K562 (cell line): ENCODE data around the gene IFT81. TPM values are rescaled to one million over a fixed set of nuclear protein-coding genes. Genes with fewer than 3 reads are reported as not detected.

Source experiments
- ADNP ChIP-seq: fragments of 200-800 bp; sonication (Bioruptor generic); IDR thresholded peaks from 2 replicates; pipeline ENCODE4 v1.6.1; 2016; ENCODE audit warnings: missing genetic modification characterization, missing compliant biosample characterization
- BRF1 ChIP-seq: IDR thresholded peaks from 3 replicates; pipeline ENCODE4 v1.6.1; 2011; ENCODE audit warnings: borderline replicate concordance, mild to moderate bottlenecking; ENCODE audit not compliant: insufficient read length; ENCODE audit errors: extremely low read depth
- CBFA2T3 ChIP-seq: fragments of 450-650 bp; IDR thresholded peaks from 2 replicates; pipeline ENCODE4 v1.6.1; 2017
- DACH1 ChIP-seq: fragments of 450-650 bp; IDR thresholded peaks from 2 replicates; pipeline ENCODE4 v1.6.1; 2018; ENCODE audit not compliant: partially characterized antibody
- GABPB2 ChIP-seq: fragments of 250-450 bp; sonication (Bioruptor Pico); conservative IDR thresholded peaks from 2 replicates; pipeline ENCODE4 v1.5.1; 2021; ENCODE audit warnings: mild to moderate bottlenecking
- HIVEP1 ChIP-seq: fragments of 250-450 bp; sonication (Bioruptor Pico); IDR thresholded peaks from 2 replicates; pipeline ENCODE4 v1.4.0; 2020; ENCODE audit warnings: mild to moderate bottlenecking
- JUN ChIP-seq, 2 experiments: sonication (generic) in 1 of 2; formaldehyde crosslinking in 1 of 2; IDR thresholded peaks; 2 replicates each; pipeline versions ENCODE4 v1.6.1 to v1.8.0; 2012 to 2022; ENCODE audit warnings: borderline replicate concordance in 2 of 2, mild to moderate bottlenecking in 2 of 2, improper control_type of control experiment in 1 of 2, low read depth in 1 of 2, low read length in 1 of 2, missing genetic modification reagents in 1 of 2
- KDM4B ChIP-seq, 2 experiments: fragments of 450-650 bp in 1 of 2; sonication (generic) in 1 of 2; IDR thresholded peaks; 2 replicates each; pipeline ENCODE4 v1.6.1; 2016 to 2017; ENCODE audit warnings: borderline replicate concordance in 2 of 2, antibody characterized with exemption in 1 of 2, low read depth in 1 of 2, mild to moderate bottlenecking in 1 of 2
- LEF1 ChIP-seq: fragments of 450-650 bp; IDR thresholded peaks from 2 replicates; pipeline ENCODE4 v1.6.1; 2016; ENCODE audit warnings: mild to moderate bottlenecking
- MTA3 ChIP-seq: fragments of 450-650 bp; formaldehyde crosslinking; IDR thresholded peaks from 2 replicates; pipeline ENCODE4 v1.6.1; 2017; ENCODE audit warnings: mild to moderate bottlenecking, borderline replicate concordance
- NUFIP1 ChIP-seq: fragments of 450-650 bp; IDR thresholded peaks from 2 replicates; pipeline ENCODE4 v1.6.1; 2018; ENCODE audit not compliant: partially characterized antibody
- PCBP2 ChIP-seq: fragments of 200-400 bp; formaldehyde crosslinking; IDR thresholded peaks from 2 replicates; pipeline ENCODE4 v1.6.1; 2018; ENCODE audit warnings: low read length, low read depth, mild to moderate bottlenecking, moderate library complexity; ENCODE audit not compliant: poor library complexity, severe bottlenecking
- PHF20 ChIP-seq: fragments of 450-650 bp; IDR thresholded peaks from 2 replicates; pipeline ENCODE4 v1.6.1; 2018; ENCODE audit not compliant: partially characterized antibody
- RAD21 ChIP-seq, 2 experiments: fragments of 250-450 bp in 1 of 2; fragments of 450-650 bp in 1 of 2; sonication (Bioruptor Pico) in 1 of 2; formaldehyde crosslinking in 1 of 2; IDR thresholded peaks in 1 of 2; conservative IDR thresholded peaks in 1 of 2; 2 replicates each; pipeline versions ENCODE4 v1.4.0 to v1.8.0; 2020 to 2022; ENCODE audit warnings: mild to moderate bottlenecking in 2 of 2, moderate library complexity in 1 of 2
- TEAD1 ChIP-seq, 2 experiments: fragments of 450-650 bp in 1 of 2; sonication (generic) in 1 of 2; formaldehyde crosslinking; IDR thresholded peaks; 2 replicates each; pipeline versions ENCODE4 v1.4.0 to v1.8.0; 2020 to 2022; ENCODE audit warnings: mild to moderate bottlenecking in 2 of 2, missing genetic modification reagents in 1 of 2
- ZBTB17 ChIP-seq: fragments of 450-650 bp; formaldehyde crosslinking; IDR thresholded peaks from 2 replicates; pipeline ENCODE4 v1.4.0; 2020; ENCODE audit warnings: mild to moderate bottlenecking
- ZNF644 ChIP-seq: fragments of 200-800 bp; sonication (Bioruptor generic); IDR thresholded peaks from 2 replicates; pipeline ENCODE4 v1.6.1; 2016; ENCODE audit warnings: low read depth, missing genetic modification characterization, missing compliant biosample characterization
- polyA plus RNA-seq, 8 experiments: library from polyadenylated mRNA; depleted of rRNA in 4 of 8; stranded (reverse) in 5 of 8; unstranded in 3 of 8; fragments of >200 nt; fragmentation: Nextera tagmentation in 2 of 8; fragmentation: Illumina TruSeq in 1 of 8; extraction: Ambion mirVana in 2 of 8; extraction: Trizol in 1 of 8; gene quantifications; 2 replicates each; pipeline versions ENCODE4 v1.2.1 to v1.2.3, GENCODE V29; 2011 to 2014; ENCODE audit warnings: inconsistent platforms in 1 of 8, missing spikeins in 1 of 8
- total RNA-seq, 7 experiments: library from RNA; depleted of rRNA in 6 of 7; stranded (reverse); fragments of >200 nt in 6 of 7; fragmentation: Illumina TruSeq in 2 of 7; extraction: Trizol in 2 of 7; gene quantifications; 2 replicates each; pipeline versions ENCODE4 v1.2.1 to v1.2.3, GENCODE V29; 2011 to 2021; ENCODE audit warnings: low replicate concordance in 1 of 7
- TF ChIP-seq, protein P1 (sequence below): fragments of 250-450 bp; sonication (Bioruptor Pico); IDR thresholded peaks from 2 replicates; pipeline ENCODE4 v1.9.0; 2021; ENCODE audit warnings: mild to moderate bottlenecking, inconsistent platforms
- TF ChIP-seq, protein P2 (sequence below), 2 experiments: IDR thresholded peaks; 2 replicates each; pipeline ENCODE4 v1.6.1; 2012; ENCODE audit warnings: improper control_type of control experiment in 2 of 2, low read depth in 2 of 2, low read length in 2 of 2, borderline replicate concordance in 1 of 2
- TF ChIP-seq, protein P3 (sequence below): fragments of 250-450 bp; sonication (Bioruptor Pico); IDR thresholded peaks from 2 replicates; pipeline ENCODE4 v1.8.0; 2022; ENCODE audit warnings: inconsistent platforms, mild to moderate bottlenecking, moderate library complexity, borderline replicate concordance

Gene IFT81
- total and polyA plus RNA-seq, 9 of the 15 experiments (the other 6 are each of a cell fraction or from before 2014, with no cell fraction given): 2.8 to 11.9 (median 7.9) TPM

GRCh38 chr12:110079477-110080400 is 44.4 kb upstream of the IFT81 start (continued):
- peak; percentile 70 for TF ChIP-seq PHF20
- no peak for TF ChIP-seq GABPB2
- TF ChIP-seq, protein P1, sequence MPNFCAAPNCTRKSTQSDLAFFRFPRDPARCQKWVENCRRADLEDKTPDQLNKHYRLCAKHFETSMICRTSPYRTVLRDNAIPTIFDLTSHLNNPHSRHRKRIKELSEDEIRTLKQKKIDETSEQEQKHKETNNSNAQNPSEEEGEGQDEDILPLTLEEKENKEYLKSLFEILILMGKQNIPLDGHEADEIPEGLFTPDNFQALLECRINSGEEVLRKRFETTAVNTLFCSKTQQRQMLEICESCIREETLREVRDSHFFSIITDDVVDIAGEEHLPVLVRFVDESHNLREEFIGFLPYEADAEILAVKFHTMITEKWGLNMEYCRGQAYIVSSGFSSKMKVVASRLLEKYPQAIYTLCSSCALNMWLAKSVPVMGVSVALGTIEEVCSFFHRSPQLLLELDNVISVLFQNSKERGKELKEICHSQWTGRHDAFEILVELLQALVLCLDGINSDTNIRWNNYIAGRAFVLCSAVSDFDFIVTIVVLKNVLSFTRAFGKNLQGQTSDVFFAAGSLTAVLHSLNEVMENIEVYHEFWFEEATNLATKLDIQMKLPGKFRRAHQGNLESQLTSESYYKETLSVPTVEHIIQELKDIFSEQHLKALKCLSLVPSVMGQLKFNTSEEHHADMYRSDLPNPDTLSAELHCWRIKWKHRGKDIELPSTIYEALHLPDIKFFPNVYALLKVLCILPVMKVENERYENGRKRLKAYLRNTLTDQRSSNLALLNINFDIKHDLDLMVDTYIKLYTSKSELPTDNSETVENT (CRISPR knock-in tag): no peak
- TF ChIP-seq, protein P2, sequence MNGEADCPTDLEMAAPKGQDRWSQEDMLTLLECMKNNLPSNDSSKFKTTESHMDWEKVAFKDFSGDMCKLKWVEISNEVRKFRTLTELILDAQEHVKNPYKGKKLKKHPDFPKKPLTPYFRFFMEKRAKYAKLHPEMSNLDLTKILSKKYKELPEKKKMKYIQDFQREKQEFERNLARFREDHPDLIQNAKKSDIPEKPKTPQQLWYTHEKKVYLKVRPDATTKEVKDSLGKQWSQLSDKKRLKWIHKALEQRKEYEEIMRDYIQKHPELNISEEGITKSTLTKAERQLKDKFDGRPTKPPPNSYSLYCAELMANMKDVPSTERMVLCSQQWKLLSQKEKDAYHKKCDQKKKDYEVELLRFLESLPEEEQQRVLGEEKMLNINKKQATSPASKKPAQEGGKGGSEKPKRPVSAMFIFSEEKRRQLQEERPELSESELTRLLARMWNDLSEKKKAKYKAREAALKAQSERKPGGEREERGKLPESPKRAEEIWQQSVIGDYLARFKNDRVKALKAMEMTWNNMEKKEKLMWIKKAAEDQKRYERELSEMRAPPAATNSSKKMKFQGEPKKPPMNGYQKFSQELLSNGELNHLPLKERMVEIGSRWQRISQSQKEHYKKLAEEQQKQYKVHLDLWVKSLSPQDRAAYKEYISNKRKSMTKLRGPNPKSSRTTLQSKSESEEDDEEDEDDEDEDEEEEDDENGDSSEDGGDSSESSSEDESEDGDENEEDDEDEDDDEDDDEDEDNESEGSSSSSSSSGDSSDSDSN (IDR thresholded peaks at IDR 0.05; ENCODE audit: borderline replicate concordance in 1 of 2, low read depth in 2 of 2, low read length in 2 of 2): no peak
- TF ChIP-seq DACH1: no peak
- TF ChIP-seq, protein P3, sequence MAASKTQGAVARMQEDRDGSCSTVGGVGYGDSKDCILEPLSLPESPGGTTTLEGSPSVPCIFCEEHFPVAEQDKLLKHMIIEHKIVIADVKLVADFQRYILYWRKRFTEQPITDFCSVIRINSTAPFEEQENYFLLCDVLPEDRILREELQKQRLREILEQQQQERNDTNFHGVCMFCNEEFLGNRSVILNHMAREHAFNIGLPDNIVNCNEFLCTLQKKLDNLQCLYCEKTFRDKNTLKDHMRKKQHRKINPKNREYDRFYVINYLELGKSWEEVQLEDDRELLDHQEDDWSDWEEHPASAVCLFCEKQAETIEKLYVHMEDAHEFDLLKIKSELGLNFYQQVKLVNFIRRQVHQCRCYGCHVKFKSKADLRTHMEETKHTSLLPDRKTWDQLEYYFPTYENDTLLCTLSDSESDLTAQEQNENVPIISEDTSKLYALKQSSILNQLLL (CRISPR knock-in tag): no peak
- no peak; the same call in 1 of the 2 replicates for TF ChIP-seq ADNP (tag)
- TF ChIP-seq PCBP2: no peak
- peak; percentile 93 for TF ChIP-seq ZNF644
- peak; percentile 75 for TF ChIP-seq MTA3
- TF ChIP-seq RAD21 (CRISPR knock-in tag; conservative IDR thresholded peaks at IDR 0.05 in 1 of 2, IDR thresholded peaks at IDR 0.05 in 1 of 2): 0 out of 4 replicates have a peak, but pooled peaks of 1 of the 2 experiments have one; percentile 8
- no peak for TF ChIP-seq HIVEP1 (CRISPR knock-in tag)
- TF ChIP-seq CBFA2T3: peak; percentile 52
- TF ChIP-seq NUFIP1: peak; percentile 4
- TF ChIP-seq ZBTB17 (CRISPR knock-in tag): peak; percentile 73; the same call in 1 of the 2 replicates
- peak; percentile 76; the same call in 1 of the 2 replicates for TF ChIP-seq LEF1
- TF ChIP-seq JUN (IDR thresholded peaks at IDR 0.05; ENCODE audit: borderline replicate concordance, low read depth, low read length): peak; percentile 47; the same call in 1 of the 2 replicates
- TF ChIP-seq JUN (CRISPR knock-in tag; IDR thresholded peaks at IDR 0.05; ENCODE audit: borderline replicate concordance): no peak
- no peak for TF ChIP-seq KDM4B (IDR thresholded peaks at IDR 0.05; ENCODE audit: borderline replicate concordance in 2 of 2, low read depth in 1 of 2)
- no peak for TF ChIP-seq BRF1
- peak; percentile 5 to 59; a peak in 3 of 4 replicates for TF ChIP-seq TEAD1 (CRISPR knock-in tag; IDR thresholded peaks at IDR 0.05)
